HG02938 (cell line): ENCODE measurements around the gene IQGAP3.
"Not testable (repeated sequence)": the region's sequence is repeated elsewhere in the genome, so short reads cannot be mapped to it uniquely, and the experiment has no call there.

ENCODE experiments used
- ATAC-seq: cut with Tn5 transposase; IDR thresholded peaks from one replicate; pipeline ENCODE4 v1.9.1; 2021; ENCODE audit warnings: mild to moderate bottlenecking, moderate library complexity; ENCODE audit not compliant: unreplicated experiment

Gene IQGAP3

GRCh38 chr1:156571261-156571852 lies 1.0 kb downstream of the IQGAP3 start:
- no peak for ATAC-seq

- no peak for ATAC-seq
These were observed 5.9 kb downstream of the IQGAP3 start for GRCh38 chr1:156566436-156566835.

GRCh38 chr1:156565519-156565918 lies 6.8 kb downstream of the IQGAP3 start:
- ATAC-seq = no peak

GRCh38 chr1:156560585-156561163 lies 11.7 kb downstream of the IQGAP3 start:
- ATAC-seq = no peak

- no peak for ATAC-seq
These were observed 12.5 kb downstream of the IQGAP3 start for GRCh38 chr1:156559797-156560385.

GRCh38 chr1:156559086-156559796 lies 13.1 kb downstream of the IQGAP3 start:
- no peak for ATAC-seq

- ATAC-seq = no peak
These were observed 16.0 kb downstream of the IQGAP3 start for GRCh38 chr1:156556354-156556753.

GRCh38 chr1:156555715-156556114 lies 16.6 kb downstream of the IQGAP3 start:
- ATAC-seq = no peak

- ATAC-seq = no peak
These were observed 17.4 kb downstream of the IQGAP3 start for GRCh38 chr1:156554971-156555370.

GRCh38 chr1:156553860-156554485 lies 18.4 kb downstream of the IQGAP3 start:
- ATAC-seq = no peak

- not testable (repeated sequence) for ATAC-seq
These were observed 19.4 kb downstream of the IQGAP3 start for GRCh38 chr1:156552937-156553336.

- no peak for ATAC-seq
These were observed 19.8 kb downstream of the IQGAP3 start for GRCh38 chr1:156552518-156552917.

- no peak for ATAC-seq
These were observed 20.5 kb downstream of the IQGAP3 start for GRCh38 chr1:156551869-156552268.

GRCh38 chr1:156551066-156551643 lies 21.2 kb downstream of the IQGAP3 start:
- no peak for ATAC-seq

- no peak for ATAC-seq
These were observed 22.0 kb downstream of the IQGAP3 start for GRCh38 chr1:156550346-156550745.

GRCh38 chr1:156549831-156550230 lies 22.5 kb downstream of the IQGAP3 start:
- no peak for ATAC-seq

GRCh38 chr1:156549390-156549789 lies 23.0 kb downstream of the IQGAP3 start:
- no peak for ATAC-seq

- no peak for ATAC-seq
These were observed 24.4 kb downstream of the IQGAP3 start for GRCh38 chr1:156547982-156548381.

GRCh38 chr1:156547434-156547833 lies 24.9 kb downstream of the IQGAP3 start:
- ATAC-seq = no peak

GRCh38 chr1:156546267-156546666 lies 26.1 kb downstream of the IQGAP3 start:
- no peak for ATAC-seq

GRCh38 chr1:156544592-156545102 lies 27.7 kb downstream of the IQGAP3 start:
- ATAC-seq = no peak
